Pulmonary artery endothelial cell (primary cell): Measurements from ENCODE around the gene ULK4. TPM values are rescaled to one million over a fixed set of nuclear protein-coding genes. Genes with fewer than 3 reads are reported as not detected.

Experiments
- DNase-seq: peaks from one replicate; pipeline ENCODE4 v3.0.0-alpha.2; 2011; ENCODE audit warnings: low read depth, low spot score
- total RNA-seq: library from RNA; depleted of rRNA; stranded (reverse); fragments of >200 nt; gene quantifications from 2 replicates; pipeline ENCODE4 v1.2.3, GENCODE V29; 2014

Gene ULK4
- total RNA-seq, 1 donor from 2014 or later, result 6.5 TPM

DNA sequence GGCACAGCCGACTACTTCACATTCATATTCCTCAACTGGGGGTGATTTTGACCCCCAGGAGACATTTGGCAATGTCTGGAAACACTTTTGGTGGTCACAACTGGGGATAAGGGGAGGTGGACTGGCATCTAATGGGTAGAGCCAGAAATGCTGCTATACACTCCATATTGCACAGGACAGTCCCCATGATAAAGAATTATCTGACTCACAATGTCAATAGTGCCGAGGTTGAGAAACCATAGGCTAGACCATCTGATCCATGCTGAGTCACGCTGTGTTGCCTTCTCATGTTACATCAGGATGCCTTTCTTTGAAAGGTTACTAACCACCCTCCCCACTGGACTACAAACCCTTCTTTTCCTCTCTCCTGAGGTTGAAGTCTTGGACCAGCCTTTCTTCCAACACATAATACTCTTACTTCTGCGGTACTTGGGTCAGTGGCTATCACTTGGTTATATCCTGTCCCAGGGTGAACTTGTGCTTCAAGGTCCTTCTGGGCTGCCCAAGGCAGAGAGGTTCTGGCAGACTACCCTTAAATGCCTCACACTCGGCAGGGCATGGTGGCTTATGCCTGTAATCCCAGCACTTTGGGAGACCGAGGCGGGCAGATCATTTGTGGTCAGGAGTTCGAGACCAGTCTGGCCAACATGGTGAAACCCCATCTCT, 693.8 kb downstream of the ULK4 start:
- DNase-seq, result no peak

DNA sequence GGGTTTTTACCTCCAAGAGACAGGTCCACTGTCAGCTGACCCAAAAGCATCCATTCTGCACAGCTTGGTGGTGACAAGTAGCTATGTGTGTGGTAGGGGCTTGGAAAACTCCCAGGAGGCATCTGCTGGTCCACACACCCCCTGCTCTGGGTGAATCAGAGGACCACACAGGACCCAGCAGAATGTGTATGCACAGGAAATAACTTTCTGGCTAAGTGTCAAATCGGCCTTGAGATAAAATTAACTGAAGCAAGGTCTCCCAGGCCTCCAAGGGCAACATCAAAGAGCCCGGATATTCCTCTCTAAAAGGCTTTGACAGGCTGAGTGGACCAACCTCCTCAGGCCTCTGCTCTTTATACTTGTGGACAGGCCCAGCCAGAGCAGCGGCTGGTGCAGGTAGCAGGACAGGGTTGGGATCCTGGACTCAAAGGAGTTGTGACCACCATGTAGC, 696.1 kb downstream of the ULK4 start:
- no peak for DNase-seq

DNA sequence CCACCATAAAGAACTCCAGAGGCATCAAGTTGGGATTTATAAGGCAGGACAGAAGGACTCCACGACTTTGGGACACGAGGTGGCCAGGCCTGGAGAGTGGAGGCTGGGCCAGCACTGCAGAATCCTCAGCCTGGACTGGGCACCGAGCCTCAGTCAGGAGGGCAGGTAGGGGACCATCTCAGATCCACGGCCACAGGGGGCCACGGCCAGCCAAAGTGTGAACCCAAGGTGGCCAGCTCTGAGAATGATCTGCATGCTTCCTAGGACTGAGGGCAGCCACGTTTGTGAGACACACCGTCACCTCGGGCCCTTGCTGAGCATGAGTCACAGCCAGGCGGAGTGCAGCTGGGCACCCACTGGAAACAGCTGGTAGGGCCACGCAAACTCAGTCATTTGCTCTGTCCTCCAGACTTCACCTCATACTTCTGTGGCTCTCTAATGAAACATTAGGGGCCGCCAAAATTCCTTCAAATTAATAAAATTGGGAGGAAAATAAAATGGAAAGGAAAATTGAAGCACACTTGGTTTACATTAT, 696.8 kb downstream of the ULK4 start:
- no peak for DNase-seq

DNA sequence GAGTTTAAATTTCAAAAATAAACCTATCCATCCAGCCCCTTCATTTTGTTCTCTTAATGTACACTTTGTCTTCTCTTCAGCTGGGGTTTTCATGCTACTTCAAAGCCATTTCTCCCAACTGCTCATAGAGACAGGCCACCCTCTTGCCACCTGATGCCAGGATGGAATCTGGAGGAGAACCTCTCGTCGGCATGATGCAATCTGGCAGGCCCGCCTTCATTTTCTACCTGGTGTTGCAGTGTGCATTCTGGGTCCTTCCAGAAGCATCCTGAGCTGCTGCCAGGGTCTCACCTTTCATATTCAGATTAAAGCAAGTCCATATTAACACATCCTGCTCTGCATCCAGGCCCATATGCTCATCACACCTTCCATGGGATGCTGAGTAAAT, 701.8 kb downstream of the ULK4 start:
- DNase-seq, result no peak

DNA sequence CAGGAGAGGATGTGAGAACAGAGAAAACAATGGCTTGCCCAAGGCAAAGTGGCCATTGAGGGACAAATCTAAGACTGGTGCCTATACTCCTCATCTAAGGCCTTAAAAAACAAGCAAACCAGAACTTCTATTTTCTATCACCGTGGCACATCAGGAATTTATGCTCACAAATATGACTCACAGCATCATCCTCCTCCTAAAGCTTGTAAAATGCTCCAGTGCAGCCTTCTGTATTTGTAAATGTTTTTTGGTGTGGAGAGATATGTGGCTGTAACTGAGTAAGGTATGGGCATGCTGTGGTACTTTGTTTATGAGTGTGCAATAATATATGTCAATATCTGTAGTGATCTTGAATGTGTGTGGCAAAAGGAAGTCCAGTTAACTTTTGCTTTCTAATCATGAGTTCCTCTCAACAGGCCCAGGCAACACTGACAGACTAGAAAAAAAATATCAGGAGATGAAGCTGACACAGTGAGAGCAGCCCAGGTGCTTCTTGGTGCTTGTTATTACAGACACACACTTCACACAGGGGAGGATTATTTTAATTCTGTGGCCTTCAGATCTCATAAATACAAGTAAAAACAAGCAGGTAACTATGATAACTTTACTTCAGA, 702.3 kb downstream of the ULK4 start:
- DNase-seq, result no peak

DNA sequence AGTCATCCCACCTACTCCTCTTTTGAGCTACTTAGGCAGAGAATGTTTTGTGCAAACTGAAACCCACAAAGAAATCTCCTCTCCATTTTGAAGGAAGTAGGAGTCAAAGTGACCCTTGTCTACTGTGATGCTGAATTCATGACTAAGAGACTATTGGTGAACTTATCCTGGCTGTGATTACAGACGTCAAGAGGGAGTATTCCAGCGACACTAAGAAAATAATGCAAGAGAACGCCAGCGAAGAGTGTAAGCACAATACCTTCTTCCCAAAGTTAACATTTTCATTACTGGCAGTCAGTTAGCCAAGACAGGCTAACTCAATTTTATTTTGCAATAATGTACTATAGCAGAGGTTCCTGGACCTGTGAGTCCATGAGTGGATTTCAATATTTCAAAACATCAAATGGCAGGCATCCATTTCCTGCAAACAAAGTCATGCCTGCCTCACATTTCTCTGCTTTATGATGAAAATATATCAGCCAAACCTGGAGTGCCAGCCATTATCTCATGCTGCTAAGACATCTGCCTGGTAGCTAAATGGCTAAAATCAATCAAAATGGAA, 703.6 kb downstream of the ULK4 start:
- DNase-seq, result no peak

DNA sequence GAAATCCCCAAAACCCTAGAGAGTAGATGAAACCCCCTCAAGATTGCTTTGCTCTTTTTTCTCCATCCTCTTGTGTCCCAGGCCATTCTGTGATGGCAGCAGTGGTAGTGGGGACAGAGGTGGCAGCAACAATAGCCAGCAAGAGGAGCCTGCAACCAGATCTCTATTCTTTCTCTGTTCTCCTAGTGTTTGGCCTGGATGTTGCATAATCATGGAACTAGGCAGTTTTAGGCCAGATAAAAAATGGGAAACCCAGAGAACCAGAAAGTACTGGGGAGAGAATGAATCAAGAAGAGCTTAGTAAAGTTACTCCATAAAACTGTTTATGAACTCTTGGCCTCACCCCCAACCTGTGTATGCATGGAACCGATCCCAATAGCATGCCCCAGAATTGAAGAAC, 710.3 kb downstream of the ULK4 start:
- no peak for DNase-seq

DNA sequence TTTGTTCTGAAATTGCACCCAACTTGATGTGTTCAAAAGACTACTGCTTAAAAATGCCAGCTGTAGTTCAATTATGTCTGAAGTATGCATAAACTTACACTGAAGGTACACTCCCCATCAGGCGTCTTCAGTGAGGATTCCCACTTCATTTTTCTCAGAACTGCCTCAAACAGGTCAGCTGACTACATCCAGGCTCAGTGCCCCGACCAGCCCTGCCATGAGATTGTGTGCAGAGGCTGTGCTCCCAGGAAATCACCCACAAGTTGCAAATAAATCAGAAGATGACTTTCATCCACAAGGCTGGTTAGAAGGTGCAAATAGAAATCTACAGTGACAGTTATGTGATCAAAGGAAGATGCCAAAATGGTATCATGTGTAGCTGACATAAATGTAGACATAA, 711.1 kb downstream of the ULK4 start:
- DNase-seq, result no peak

DNA sequence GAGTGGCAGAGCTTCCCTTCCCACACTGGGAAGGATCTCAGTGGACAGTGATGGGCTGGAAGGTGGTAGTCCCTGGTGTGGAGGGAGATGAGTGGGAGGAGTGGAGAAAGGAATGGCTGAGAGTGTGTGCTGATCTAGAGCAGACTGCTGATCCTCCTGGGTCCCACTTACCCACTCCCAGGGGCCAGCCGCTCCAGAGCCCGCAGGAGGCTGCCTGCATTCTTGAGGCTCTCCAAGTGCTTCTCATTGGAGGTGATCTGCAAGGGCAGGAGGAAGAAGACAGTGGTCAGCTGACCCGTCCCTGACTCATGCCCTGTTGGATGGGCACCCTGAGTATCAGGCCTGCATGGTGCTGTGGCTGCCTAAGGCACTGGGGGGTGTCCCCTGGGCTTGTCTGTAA, 712.6 kb downstream of the ULK4 start:
- DNase-seq, result no peak

DNA sequence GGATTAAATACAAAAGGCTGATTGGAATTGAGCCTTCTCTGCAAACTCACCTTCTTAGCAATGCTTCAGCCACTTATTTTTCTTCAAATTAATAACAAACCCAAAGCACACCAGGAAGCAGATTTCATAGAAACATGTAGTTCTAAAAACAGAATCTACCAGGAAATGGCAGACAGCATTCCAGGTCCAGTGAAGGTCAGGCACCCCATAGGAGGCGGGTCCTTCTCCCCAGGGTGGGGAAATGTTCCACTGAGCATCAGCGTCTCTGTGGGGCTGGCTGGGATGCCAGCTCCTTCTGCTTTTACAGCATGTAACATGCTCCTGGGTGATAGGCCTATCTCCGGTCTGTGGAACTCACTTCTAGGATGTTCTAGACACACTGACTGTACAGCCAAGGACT, 713.4 kb downstream of the ULK4 start:
- DNase-seq, result no peak

DNA sequence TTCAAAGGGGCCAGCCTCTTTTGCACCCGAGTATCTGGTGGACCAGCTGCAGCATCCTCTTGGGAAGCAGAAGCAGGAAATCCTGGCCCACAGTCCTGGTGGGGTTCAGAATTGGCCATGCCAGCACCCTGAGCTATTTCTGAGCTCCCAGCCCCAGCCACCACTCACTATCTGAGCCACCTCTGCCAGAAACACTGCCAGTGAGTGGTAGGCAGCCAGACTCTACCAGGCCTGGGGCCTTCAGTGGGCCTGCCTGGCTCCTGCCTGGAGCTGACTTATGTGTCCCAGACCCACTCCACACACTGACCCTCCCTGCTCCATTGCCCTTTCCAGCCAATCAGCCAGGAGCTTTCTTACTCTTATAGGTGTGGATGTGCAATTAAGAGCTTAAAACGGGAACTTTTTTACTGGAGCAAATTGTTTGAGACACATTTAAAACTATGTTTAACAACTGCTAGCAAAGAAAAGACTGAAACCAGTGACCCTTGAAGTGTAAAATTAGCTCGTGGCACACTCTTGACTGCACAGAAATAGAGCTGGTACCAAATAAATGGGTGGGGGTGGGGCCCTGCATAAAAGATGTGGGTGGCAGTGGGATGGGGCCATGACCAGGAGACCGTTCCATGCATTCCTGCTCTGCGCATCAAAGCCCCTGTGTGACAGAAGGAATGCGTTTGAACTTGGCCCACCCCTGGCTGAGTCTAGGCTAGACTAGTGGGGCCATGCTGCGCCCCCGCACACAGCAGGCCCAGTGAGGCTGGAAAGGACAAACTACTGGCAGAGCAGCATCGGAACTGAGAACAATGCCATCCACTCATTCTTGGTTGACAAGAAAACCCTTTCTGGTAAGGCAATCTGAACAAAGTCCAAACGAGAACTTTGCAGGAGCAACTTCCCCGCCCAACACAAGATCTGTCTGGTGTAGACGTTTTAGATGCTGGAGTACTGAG, 714.6 kb downstream of the ULK4 start:
- DNase-seq, result no peak

DNA sequence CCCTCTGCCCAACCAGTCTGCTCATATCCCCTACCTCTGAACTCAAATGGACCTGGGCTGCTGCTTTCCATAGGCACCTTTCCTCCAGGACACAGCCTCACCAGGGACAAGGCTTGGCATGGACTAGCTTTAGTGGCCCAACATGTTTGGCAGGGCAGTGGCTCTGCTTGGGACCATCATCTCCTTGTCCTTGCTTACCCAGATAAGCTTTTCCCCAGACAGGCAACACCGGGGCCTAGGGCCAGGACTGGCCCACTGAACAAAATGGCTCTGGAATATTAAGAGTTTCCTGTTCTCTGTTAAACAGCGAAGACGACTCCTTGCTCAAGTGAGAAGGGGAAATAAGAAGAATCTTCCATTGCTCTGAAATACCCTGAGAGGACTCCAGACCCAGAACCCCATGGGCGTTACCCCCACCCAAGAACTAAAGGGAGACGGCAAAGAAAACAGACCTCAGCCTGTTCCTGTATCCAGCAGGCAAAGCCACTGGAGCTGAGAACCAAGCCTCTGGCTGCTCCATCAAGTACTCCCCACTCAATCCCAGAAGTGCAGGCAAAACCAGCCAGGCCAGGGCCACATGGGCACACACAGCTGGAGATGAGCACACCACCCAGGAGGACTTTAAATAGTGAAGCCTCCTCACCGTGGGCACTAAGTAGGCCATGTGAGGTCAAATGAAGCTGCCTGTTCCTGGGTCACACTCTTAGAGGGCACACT, 717.1 kb downstream of the ULK4 start:
- DNase-seq, result no peak

DNA sequence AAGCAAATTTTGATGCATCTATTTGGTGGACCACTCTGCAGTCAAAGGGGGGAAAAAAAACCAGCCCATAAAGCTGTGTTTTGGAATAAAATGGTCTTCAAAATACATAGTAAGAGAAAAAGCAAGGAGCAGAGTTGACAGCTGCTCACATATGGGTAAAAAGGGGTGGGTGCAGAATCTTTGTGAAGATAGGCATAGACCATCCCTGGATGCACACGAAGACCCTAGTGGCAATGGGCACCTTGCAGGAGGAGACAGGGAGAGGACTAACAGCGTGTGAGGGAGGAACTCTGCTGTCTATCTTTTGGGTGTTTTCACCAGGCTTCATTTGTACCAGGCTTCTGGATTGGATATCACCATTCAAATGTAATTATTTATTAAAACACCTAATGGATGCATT, 718.7 kb downstream of the ULK4 start:
- DNase-seq, result no peak

DNA sequence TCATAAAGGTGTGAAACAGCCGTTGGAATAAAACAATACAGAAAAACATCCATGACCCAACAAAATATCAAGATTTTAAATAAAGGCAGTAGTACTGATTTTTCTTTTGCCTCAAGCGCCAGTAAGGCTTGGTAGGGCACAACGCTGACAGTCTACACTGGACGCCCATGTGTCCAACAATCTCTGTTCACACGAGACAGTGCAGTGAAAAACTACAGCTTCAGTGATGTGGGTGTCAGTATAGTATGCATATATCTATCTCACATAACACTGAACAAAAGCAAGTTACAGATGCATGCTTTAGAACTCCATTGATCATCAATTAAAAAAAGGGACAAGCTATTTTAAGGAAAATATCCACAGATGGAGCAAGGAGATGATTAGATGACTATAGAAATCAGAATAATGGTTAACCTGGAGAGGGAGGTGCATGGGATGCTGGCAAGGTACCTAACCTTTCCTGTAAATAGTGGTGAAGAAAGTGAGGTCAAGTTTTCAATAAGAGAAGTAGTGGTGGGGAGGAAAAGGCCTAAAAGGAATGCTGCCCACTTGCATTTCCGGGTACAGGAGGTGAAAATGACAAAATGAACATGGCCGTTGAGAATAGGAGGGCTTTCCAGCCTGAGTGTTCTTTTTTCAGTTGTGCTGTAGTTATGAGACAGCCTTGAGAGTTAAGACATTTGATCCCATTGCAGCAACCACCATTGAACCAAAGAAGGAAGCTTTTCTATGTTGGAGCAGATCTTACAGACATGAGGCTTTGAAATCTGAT, 719.9 kb downstream of the ULK4 start:
- no peak for DNase-seq

DNA sequence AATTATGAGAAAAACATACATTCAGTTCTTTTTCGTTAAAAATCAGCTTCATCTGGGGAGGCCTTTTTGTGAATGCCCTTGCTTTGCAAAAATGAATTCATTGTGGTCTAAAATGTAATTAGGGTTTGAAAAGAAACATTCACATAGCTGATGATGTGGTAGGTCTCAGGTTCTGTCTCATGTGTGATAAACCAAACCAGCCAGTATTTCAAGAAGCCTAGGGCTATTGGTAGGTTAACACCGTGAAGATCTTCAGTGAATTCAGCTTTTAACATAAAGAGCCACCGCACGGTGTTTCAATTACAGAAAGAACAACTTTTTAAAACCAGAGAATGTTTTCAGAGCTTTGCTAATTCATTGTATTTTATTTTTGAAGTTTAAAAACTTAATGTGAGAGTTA, 720.7 kb downstream of the ULK4 start:
- DNase-seq, result no peak

DNA sequence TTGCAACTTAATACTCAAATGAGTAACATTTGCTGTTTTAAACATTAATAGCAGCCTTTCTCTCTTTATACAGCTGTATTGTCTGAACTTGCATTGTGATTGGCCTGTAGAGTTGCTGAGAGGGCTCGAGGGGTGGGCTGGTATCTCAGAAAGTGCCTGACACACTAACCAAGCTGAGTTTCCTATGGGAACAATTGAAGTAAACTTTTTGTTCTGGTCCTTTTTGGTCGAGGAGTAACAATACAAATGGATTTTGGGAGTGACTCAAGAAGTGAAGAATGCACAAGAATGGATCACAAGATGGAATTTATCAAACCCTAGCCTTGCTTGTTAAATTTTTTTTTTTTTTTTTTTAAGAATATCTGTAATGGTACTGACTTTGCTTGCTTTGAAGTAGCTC, 722.3 kb downstream of the ULK4 start:
- DNase-seq, result no peak

DNA sequence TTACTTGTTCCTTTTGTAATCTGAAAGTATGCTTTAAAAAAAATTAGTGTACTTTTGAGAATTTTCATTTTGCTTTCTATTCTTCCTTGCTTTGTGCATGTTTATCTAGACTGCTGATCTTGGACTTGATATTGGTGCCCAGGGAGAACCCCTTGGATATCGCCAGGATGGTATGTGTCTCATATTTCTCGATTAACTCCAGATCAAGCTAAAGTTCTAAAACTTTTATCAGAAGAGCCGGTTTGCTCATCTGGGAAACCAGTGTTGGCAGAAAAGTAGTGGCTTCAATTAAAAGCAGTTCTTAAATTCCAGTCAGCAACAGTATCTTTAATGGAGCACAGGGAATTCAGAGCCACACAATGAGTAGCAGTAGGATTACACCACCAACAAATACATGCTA, 724.0 kb downstream of the ULK4 start:
- no peak for DNase-seq

DNA sequence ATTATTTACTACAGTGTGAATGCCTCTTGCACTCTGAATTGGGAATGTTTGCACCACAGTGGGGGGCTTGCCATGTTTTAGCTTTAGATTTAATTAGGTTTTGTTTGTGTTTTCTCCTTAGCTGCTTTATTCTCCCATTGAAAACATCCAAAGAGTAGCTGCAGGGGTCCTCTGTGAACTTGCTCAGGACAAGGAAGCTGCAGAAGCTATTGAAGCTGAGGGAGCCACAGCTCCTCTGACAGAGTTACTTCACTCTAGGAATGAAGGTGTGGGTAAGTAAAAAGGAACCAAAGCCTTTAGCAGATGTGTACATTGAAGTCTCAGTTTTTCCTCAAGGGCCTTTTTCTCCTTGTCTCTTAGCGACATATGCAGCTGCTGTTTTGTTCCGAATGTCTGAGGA, 725.7 kb downstream of the ULK4 start:
- DNase-seq, result no peak

DNA sequence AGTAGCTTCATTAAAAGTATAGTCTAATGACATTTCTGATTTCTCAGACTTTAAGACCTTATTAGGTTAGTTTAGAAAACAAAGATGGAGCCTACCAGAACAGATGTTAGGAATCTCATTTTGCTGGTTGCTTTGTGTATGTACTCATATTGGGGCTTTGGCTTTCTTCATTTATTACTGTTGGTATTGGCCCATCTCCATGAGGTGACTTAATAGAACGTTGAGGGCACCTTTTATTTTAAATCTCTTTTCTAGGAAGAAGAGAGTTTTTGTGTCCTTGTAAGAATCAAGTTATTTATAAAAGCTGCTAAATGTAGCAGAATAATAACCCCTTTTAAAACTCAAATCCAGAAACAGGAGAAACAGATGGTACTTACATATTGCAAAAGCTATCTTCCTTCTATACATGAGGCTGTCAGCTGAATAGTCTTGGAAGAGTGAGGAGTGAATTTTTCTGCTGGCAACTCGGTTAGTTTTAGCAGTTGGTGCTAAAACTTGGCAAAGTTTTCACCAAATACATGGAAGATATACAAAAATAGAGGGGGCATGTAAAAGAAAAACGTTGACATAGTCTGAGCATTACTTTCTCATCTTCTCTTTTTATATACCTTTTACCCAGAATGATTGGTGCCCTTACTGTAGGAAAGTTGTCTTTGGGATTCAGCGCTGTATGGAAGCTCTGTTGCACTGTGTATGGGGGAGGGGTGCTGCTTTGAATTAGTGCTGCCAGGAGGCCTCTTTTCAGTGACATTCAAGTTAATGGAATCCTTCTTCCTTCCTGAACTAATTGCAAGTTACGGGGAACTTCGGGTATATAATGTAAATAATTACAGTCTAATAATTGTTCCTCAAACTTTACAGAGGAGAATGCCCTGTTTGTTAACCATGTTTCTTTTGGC, 726.8 kb downstream of the ULK4 start:
- no peak for DNase-seq
